ENCODE measurements around the gene FAM162A. TPM values are rescaled to one million over a fixed set of nuclear protein-coding genes. Genes with fewer than 3 reads are reported as not detected.
"Not testable (repeated sequence)": the region's sequence is repeated elsewhere in the genome, so short reads cannot be mapped to it uniquely, and the experiment has no call there.

FAM162A gene
- total and polyA plus RNA-seq, 7 donors, result 36.0 to 127 (median 66.5) TPM

DNA sequence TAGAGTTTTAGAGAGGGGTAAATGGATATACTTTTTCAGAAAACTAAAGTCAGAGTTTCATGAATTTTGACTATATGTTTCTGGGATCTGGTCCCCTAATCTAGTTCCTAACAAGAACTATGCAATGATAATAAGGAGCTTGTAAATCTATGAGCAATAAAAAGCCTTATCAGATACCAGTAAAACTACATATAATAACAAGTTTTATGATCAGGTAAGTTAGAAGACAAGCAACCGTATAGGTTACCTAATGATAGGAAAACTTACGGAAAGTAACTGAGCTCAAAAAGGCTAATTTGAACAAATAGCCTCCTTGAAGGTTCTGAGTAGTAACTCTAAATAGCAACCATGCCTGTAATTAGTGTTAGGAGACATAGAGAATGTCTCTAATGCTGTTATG lies 22.0 kb upstream of the FAM162A start:
- Histone ChIP-seq H3K4me3 (no peak overlapping the region), H3K36me3 (ENCODE audit: insufficient read depth in 1 of 2, low read depth in 1 of 2) (peaks cover 7 to 96% of the 10 kb centered on the region in 2 donors), H3K4me1 (no peaks in the 10 kb centered on the region), H3K9me3 (no peaks in the 10 kb centered on the region), H3K27me3 (ENCODE audit: insufficient read depth in 3 of 3, low read length in 2 of 3) (no peaks in the 10 kb centered on the region), H3K27ac (no peak overlapping the region)
- intact Hi-C loops (cut with DNase I), result no loop called here
- ATAC-seq, result no peak
- WGBS, 3 donors, result 90 to 96% (median 92%) methylated on average over 2 of the region's 2 CpGs
- TF ChIP-seq CTCF (IDR thresholded peaks at IDR 0.05), result no peak
- DNase-seq, result no peak

GRCh38 chr3:122364490-122364889 lies 19.5 kb upstream of the FAM162A start:
- intact Hi-C loops (cut with DNase I), result no loop called here
- no peak for DNase-seq
- TF ChIP-seq CTCF (IDR thresholded peaks at IDR 0.05), result no peak

DNA sequence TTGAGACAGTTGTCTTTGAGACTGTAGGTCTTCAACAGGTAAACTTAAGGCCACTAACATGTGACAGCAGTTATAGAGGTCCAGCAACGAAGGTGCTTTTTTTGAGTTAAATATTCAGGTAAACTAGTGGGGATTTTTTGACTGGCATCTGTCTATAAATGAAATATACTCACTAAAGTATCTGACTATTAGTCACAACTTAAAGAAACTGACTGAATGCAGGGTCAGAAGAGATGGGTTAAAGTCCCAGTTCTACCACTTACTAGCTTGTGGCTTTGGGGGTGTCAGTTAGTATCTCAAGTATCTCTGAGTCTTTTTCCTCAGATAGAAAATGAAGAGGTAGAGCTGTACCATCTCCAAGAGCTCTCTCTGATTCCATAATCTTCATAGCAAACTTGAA lies 18.9 kb upstream of the FAM162A start:
- H3K36me3 ChIP-seq (ENCODE audit: insufficient read depth in 1 of 2, low read depth in 1 of 2), result peaks cover 9 to 98% of the 10 kb centered on the region in 2 donors
- no peak overlapping the region for H3K27ac ChIP-seq
- H3K27me3 ChIP-seq (ENCODE audit: insufficient read depth in 3 of 3, low read length in 2 of 3), result no peaks in the 10 kb centered on the region
- H3K4me3 ChIP-seq, result no peak overlapping the region
- no peak for TF ChIP-seq CTCF (IDR thresholded peaks at IDR 0.05)
- DNase-seq (no peak), ATAC-seq (no peak)
- intact Hi-C loops (cut with DNase I), result no loop called here
- no peaks in the 10 kb centered on the region for H3K9me3 ChIP-seq
- no peaks in the 10 kb centered on the region for H3K4me1 ChIP-seq
- 85 to 93% (median 87%) methylated on average over 1 of the region's 1 CpG for WGBS, 3 donors

More at GRCh38 chr3:122364490-122364889, 19.5 kb upstream of the FAM162A start:
- Histone ChIP-seq H3K27ac (no peak overlapping the region), H3K4me1 (no peaks in the 10 kb centered on the region), H3K4me3 (no peak overlapping the region), H3K36me3 (ENCODE audit: insufficient read depth in 1 of 2, low read depth in 1 of 2) (peaks cover 9 to 94% of the 10 kb centered on the region in 2 donors), H3K9me3 (no peaks in the 10 kb centered on the region), H3K27me3 (ENCODE audit: insufficient read depth in 3 of 3, low read length in 2 of 3) (no peaks in the 10 kb centered on the region)
- no peak for ATAC-seq
- 75 to 95% (median 94%) methylated on average over 2 of the region's 2 CpGs for WGBS, 3 donors

DNA sequence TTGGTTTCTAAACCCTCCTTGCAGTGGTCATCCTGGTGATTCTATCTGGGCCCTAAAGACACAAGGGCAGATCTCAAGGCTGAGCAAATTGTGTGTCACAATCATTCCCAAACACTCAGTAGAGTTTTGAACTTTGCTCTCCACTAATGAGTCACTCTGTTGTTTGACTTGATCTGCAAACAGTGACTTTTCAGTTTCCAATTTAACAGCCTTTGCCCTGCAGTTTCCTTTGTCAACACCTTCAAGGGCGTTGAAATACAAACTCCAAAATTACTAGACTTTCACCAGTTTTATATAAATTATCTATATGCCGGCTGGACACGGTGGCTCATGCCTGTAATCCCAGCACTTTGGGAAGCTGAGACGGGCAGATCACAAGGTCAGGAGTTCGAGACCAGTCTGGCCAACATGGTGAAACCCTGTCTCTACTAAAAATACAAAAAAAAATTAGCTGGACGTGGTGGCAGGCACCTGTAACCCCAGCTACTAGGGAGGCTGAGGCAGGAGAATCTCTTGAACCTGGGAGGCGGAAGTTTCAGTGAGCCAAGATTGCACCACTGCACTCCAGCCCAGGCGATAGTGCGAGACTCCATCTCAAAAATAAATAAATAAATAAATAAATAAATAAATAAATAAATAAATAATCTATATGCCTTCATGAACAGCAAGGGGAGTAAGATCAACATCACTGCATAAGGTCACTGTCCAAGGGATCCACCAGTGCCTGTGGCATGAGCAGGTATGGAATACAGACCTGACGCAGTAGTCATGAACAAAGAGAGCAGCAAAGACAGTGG lies 18.2 kb upstream of the FAM162A start:
- DNase-seq; ATAC-seq; H3K4me1 ChIP-seq; H3K27ac ChIP-seq; H3K9me3 ChIP-seq; H3K4me3 ChIP-seq; H3K27me3 ChIP-seq (ENCODE audit: insufficient read depth in 3 of 3, low read length in 2 of 3); intact Hi-C loops (cut with DNase I): not testable (repeated sequence)
- peaks cover 9 to 98% of the 10 kb centered on the region in 2 donors for H3K36me3 ChIP-seq (ENCODE audit: insufficient read depth in 1 of 2, low read depth in 1 of 2)
- 94 to 96% (median 96%) methylated on average over 10 of the region's 10 CpGs for WGBS, 3 donors

- Histone ChIP-seq H3K9me3 (no peaks in the 10 kb centered on the region), H3K4me3 (no peak overlapping the region), H3K36me3 (ENCODE audit: insufficient read depth in 1 of 2, low read depth in 1 of 2) (peaks cover 9 to 98% of the 10 kb centered on the region in 2 donors), H3K27ac (no peak overlapping the region), H3K27me3 (ENCODE audit: insufficient read depth in 3 of 3, low read length in 2 of 3) (no peaks in the 10 kb centered on the region), H3K4me1 (no peaks in the 10 kb centered on the region)
- intact Hi-C loops (cut with DNase I), result no loop called here
- TF ChIP-seq CTCF (IDR thresholded peaks at IDR 0.05), result no peak
- ATAC-seq, result no peak
- WGBS, 3 donors, result 94 to 95% (median 95%) methylated on average over 5 of the region's 5 CpGs
- DNase-seq, result no peak
Measured at GRCh38 chr3:122366379-122366749, 17.6 kb upstream of the FAM162A start.

Measured in psoas muscle (tissue), 8 donors.